ENCODE measurements around the gene MYO15A.

The MYO15A gene

DNA sequence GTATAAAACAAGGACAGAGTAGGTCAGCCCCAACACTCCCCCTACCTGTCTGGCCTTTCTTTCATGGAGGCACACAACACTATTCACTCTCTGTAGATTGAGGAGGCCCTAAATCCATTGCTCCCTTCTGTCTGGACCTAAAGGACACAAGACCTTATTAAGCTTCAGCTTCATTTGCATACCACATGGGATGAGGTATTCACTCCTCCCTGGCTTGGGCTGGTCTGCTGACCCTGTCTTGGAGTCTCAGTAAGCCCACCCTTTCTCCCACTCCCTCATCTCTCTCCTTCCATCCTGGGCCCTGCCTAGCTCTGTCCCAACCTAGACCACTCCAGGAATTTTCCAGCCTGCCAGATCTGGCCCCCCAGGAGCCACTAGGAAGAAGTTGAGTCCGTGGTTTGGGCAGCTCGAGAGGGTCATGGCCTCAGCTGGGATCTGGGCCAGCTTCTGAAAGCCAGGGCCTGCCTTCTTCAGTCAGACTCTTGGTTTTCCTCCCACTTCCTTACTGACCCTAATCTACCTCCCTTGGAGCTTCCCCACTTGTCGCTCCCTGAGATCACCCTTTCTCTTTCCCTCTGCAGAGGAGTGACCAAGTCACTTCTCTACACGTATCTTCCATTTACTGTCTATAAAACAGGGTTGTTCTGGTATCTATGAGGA, 110.3 kb downstream of the MYO15A start:
- no peak for DNase-seq (ENCODE audit: low read depth in 2 of 2)

DNA sequence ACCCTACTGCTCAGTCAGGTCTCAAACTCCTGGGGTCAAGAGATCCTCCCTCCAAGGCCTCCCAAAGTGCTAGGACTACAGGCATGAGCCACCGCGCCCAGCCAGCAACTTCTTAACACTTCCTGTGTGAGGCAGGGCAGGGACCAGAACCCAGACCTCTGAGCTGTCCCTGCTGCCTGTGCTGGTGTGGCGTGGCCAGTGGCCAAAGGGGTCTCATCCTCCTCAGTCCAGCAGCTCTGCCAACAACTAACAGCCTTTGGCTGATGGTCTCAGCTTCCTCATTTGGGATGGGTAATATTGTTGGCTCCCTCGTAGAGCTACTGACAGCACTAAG, 115.5 kb downstream of the MYO15A start:
- DNase-seq (ENCODE audit: low read depth in 2 of 2): no peak

GRCh38 chr17:18224387-18225120, 116.0 kb downstream of the MYO15A start:
- no peak for DNase-seq (ENCODE audit: low read depth in 2 of 2)

- peak; percentile 87 to 90 for DNase-seq (ENCODE audit: low read depth in 2 of 2)
Measured at GRCh38 chr17:18225121-18225641, 116.6 kb downstream of the MYO15A start, which contains the start of gene LLGL1. Gene LLGL1 (plus strand): TSS chr17:18225635. CDS start chr17:18225683, 48 bp downstream.

GRCh38 chr17:18225642-18226283, 117.2 kb downstream of the MYO15A start:
- no peak for DNase-seq (ENCODE audit: low read depth in 2 of 2)

GRCh38 chr17:18226284-18226945, 117.9 kb downstream of the MYO15A start:
- DNase-seq (ENCODE audit: low read depth in 2 of 2): no peak

- no peak for DNase-seq (ENCODE audit: low read depth in 2 of 2)
Measured at GRCh38 chr17:18227635-18228034, 119.1 kb downstream of the MYO15A start.

- no peak for DNase-seq (ENCODE audit: low read depth in 2 of 2)
Measured at GRCh38 chr17:18228176-18228682, 119.7 kb downstream of the MYO15A start.

DNA sequence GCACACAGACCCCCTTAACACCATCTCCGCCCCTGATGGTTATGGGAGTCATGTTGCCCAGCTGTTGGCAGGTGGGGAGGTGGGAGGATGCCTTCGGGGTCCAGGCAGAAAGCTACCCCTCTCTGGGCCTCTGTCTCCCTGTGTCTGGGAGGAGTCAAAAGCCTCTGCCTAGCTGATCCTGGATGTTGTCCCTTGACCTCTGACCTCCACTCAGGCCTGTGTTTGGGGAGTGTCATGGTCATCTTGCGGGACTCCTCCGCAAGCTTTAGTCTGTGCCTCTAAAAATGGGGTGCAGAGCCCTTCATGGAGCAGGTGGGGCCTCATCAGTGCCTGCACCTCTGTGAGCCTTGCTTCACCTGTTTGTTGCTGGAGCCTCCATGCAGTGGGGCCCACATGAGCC, 120.7 kb downstream of the MYO15A start:
- DNase-seq (ENCODE audit: low read depth in 2 of 2): no peak
